ENCODE data around the gene AZI2.

The AZI2 gene

GRCh38 chr3:28317438-28318022 is 31.1 kb downstream of the AZI2 start:
- Mint-ChIP-seq H3K27ac (no peak overlapping the region), H3K4me1 (no peaks in the 10 kb centered on the region), H3K27me3 (ENCODE audit: low read depth) (no peaks in the 10 kb centered on the region), H3K4me3 (no peak overlapping the region), H3K36me3 (ENCODE audit: low read depth) (no peaks in the 10 kb centered on the region), H3K9me3 (no peaks in the 10 kb centered on the region)
- peak; percentile 17 to 50 (median 33) for TF ChIP-seq CTCF (IDR thresholded peaks at IDR 0.05; ENCODE audit: unreplicated experiment in 3 of 3)

DNA sequence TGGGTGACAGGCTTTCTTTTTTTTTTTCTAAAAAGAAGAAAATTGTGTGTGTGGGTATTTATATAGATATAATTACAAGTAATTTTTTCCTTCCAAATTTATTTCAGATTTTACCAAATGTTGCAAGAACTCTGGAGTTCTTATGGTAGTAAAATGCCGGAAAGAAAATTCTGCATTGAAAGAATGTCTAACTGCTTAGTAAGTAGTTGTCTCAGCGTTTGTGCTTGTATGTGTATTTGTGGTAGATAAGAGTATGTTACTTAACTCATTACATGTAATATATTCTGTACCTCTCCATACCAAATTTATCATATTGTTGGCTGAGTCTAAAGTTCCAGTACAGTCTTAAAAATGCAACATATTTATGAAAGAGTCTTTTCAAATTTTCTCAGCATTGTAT is 32.4 kb downstream of the AZI2 start:
- no peaks in the 10 kb centered on the region for H3K36me3 Mint-ChIP-seq (ENCODE audit: low read depth)
- no peak overlapping the region for H3K4me3 Mint-ChIP-seq
- H3K27me3 Mint-ChIP-seq (ENCODE audit: low read depth) = no peaks in the 10 kb centered on the region
- H3K4me1 Mint-ChIP-seq = no peaks in the 10 kb centered on the region
- no peak overlapping the region for H3K27ac Mint-ChIP-seq
- TF ChIP-seq CTCF (IDR thresholded peaks at IDR 0.05; ENCODE audit: unreplicated experiment in 3 of 3) = no peak
- no peaks in the 10 kb centered on the region for H3K9me3 Mint-ChIP-seq

DNA sequence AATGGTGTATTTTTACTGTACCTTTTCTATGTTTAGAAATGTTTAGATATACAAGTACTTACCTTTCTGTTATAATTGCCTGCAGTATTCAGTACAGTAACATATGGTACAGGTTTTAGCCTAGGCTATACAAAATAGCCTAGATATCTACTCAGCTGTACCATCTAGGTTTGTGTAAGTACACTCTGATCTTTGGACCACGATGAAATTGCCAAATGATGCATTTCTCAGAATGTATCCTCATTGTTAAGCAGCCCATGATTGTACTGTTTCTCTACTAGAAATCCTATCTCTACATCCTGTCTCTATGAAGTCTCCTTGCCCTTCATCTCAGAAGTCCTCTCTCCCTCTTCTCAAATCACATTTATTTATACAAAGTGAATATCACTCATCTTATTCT is 32.9 kb downstream of the AZI2 start:
- H3K4me1 Mint-ChIP-seq = no peaks in the 10 kb centered on the region
- TF ChIP-seq CTCF (IDR thresholded peaks at IDR 0.05; ENCODE audit: unreplicated experiment in 3 of 3) = no peak
- no peak overlapping the region for H3K27ac Mint-ChIP-seq
- H3K27me3 Mint-ChIP-seq (ENCODE audit: low read depth) = no peaks in the 10 kb centered on the region
- H3K36me3 Mint-ChIP-seq (ENCODE audit: low read depth) = no peaks in the 10 kb centered on the region
- no peak overlapping the region for H3K4me3 Mint-ChIP-seq
- no peaks in the 10 kb centered on the region for H3K9me3 Mint-ChIP-seq

- H3K9me3 Mint-ChIP-seq = no peaks in the 10 kb centered on the region
- H3K27me3 Mint-ChIP-seq (ENCODE audit: low read depth) = no peaks in the 10 kb centered on the region
- no peak for TF ChIP-seq CTCF (IDR thresholded peaks at IDR 0.05; ENCODE audit: unreplicated experiment in 3 of 3)
Measured at GRCh38 chr3:28308196-28308595, 40.4 kb downstream of the AZI2 start.

GRCh38 chr3:28301688-28302087 is 46.9 kb downstream of the AZI2 start:
- H3K9me3 Mint-ChIP-seq = no peaks in the 10 kb centered on the region
- no peaks in the 10 kb centered on the region for H3K27me3 Mint-ChIP-seq (ENCODE audit: low read depth)
- TF ChIP-seq CTCF (IDR thresholded peaks at IDR 0.05; ENCODE audit: unreplicated experiment in 3 of 3) = no peak
- no peaks in the 10 kb centered on the region for H3K36me3 Mint-ChIP-seq (ENCODE audit: low read depth)
- H3K4me3 Mint-ChIP-seq = no peak overlapping the region
- H3K4me1 Mint-ChIP-seq = no peaks in the 10 kb centered on the region
- H3K27ac Mint-ChIP-seq = no peak overlapping the region

More at GRCh38 chr3:28308196-28308595, 40.4 kb downstream of the AZI2 start:
- Mint-ChIP-seq H3K27ac (no peak overlapping the region), H3K36me3 (ENCODE audit: low read depth) (no peaks in the 10 kb centered on the region), H3K4me1 (no peaks in the 10 kb centered on the region), H3K4me3 (no peak overlapping the region)

- no peaks in the 10 kb centered on the region for H3K4me1 Mint-ChIP-seq
- no peaks in the 10 kb centered on the region for H3K36me3 Mint-ChIP-seq (ENCODE audit: low read depth)
- H3K27me3 Mint-ChIP-seq (ENCODE audit: low read depth) = no peaks in the 10 kb centered on the region
- no peak overlapping the region for H3K4me3 Mint-ChIP-seq
- H3K9me3 Mint-ChIP-seq = no peaks in the 10 kb centered on the region
- H3K27ac Mint-ChIP-seq = no peak overlapping the region
- no peak for TF ChIP-seq CTCF (IDR thresholded peaks at IDR 0.05; ENCODE audit: unreplicated experiment in 3 of 3)
Measured at GRCh38 chr3:28300345-28300962, 48.2 kb downstream of the AZI2 start.

Data from nephron (organoid).